ENCODE data around the gene GGT5.
"Not testable (repeated sequence)": the region's sequence is repeated elsewhere in the genome, so short reads cannot be mapped to it uniquely, and the experiment has no call there.

GGT5 gene

GRCh38 chr22:24232124-24232523, 12.8 kb downstream of the GGT5 start:
- DNase-seq (ENCODE audit: insufficient read length, low spot score) (no peak), FAIRE-seq (no peak)
- no peak for TF ChIP-seq POLR2A (IDR thresholded peaks at IDR 0.05; ENCODE audit: low read depth, low read length)

GRCh38 chr22:24231706-24232105, 13.2 kb downstream of the GGT5 start:
- no peak for TF ChIP-seq POLR2A (IDR thresholded peaks at IDR 0.05; ENCODE audit: low read depth, low read length)
- FAIRE-seq = no peak
- DNase-seq (ENCODE audit: insufficient read length, low spot score) = no peak

- DNase-seq (ENCODE audit: insufficient read length, low spot score) (no peak), FAIRE-seq (no peak)
These were observed 13.8 kb downstream of the GGT5 start for GRCh38 chr22:24230911-24231656.

GRCh38 chr22:24225951-24226350, 18.9 kb downstream of the GGT5 start:
- DNase-seq (ENCODE audit: insufficient read length, low spot score) (no peak), FAIRE-seq (no peak)
- no peak for TF ChIP-seq POLR2A (IDR thresholded peaks at IDR 0.05; ENCODE audit: low read depth, low read length)

More at GRCh38 chr22:24230911-24231656, 13.8 kb downstream of the GGT5 start:
- TF ChIP-seq POLR2A (IDR thresholded peaks at IDR 0.05; ENCODE audit: low read depth, low read length) = no peak

GRCh38 chr22:24225044-24225601, 19.8 kb downstream of the GGT5 start:
- FAIRE-seq = no peak
- no peak for TF ChIP-seq POLR2A (IDR thresholded peaks at IDR 0.05; ENCODE audit: low read depth, low read length)
- DNase-seq (ENCODE audit: insufficient read length, low spot score) = no peak

- TF ChIP-seq POLR2A (IDR thresholded peaks at IDR 0.05; ENCODE audit: low read depth, low read length) = no peak
- FAIRE-seq = no peak
- no peak for DNase-seq (ENCODE audit: insufficient read length, low spot score)
These were observed 20.4 kb downstream of the GGT5 start for GRCh38 chr22:24224468-24224867.

- no peak for DNase-seq (ENCODE audit: insufficient read length, low spot score)
- TF ChIP-seq POLR2A (IDR thresholded peaks at IDR 0.05; ENCODE audit: low read depth, low read length) = no peak
- no peak for FAIRE-seq
These were observed 25.1 kb downstream of the GGT5 start for GRCh38 chr22:24219750-24220149.

- DNase-seq (ENCODE audit: insufficient read length, low spot score) = no peak
- no peak for TF ChIP-seq POLR2A (IDR thresholded peaks at IDR 0.05; ENCODE audit: low read depth, low read length)
- no peak for FAIRE-seq
These were observed 27.5 kb downstream of the GGT5 start for GRCh38 chr22:24217384-24217783.

GRCh38 chr22:24216541-24217209, 28.2 kb downstream of the GGT5 start:
- DNase-seq (ENCODE audit: insufficient read length, low spot score) (no peak), FAIRE-seq (no peak)
- no peak for TF ChIP-seq POLR2A (IDR thresholded peaks at IDR 0.05; ENCODE audit: low read depth, low read length)

- DNase-seq (ENCODE audit: insufficient read length, low spot score) (no peak), FAIRE-seq (no peak)
- no peak for TF ChIP-seq POLR2A (IDR thresholded peaks at IDR 0.05; ENCODE audit: low read depth, low read length)
These were observed 30.2 kb downstream of the GGT5 start for GRCh38 chr22:24214467-24215285.

GRCh38 chr22:24213111-24213510, 31.8 kb downstream of the GGT5 start:
- not testable (repeated sequence) for FAIRE-seq; DNase-seq (ENCODE audit: insufficient read length, low spot score)

GRCh38 chr22:24211716-24212115, 33.2 kb downstream of the GGT5 start:
- not testable (repeated sequence) for DNase-seq (ENCODE audit: insufficient read length, low spot score); FAIRE-seq

GRCh38 chr22:24210409-24210808, 34.5 kb downstream of the GGT5 start:
- not testable (repeated sequence) for FAIRE-seq; DNase-seq (ENCODE audit: insufficient read length, low spot score)

- no peak for TF ChIP-seq POLR2A (IDR thresholded peaks at IDR 0.05; ENCODE audit: low read depth, low read length)
- DNase-seq (ENCODE audit: insufficient read length, low spot score) = no peak
- no peak for FAIRE-seq
These were observed 35.2 kb downstream of the GGT5 start for GRCh38 chr22:24209687-24210086.

Data from H54 (cell line).